Stimulated activated CD4-positive, alpha-beta T cell treated with anti-CD3 and anti-CD28 coated beads, Interleukin-4, amount 100 ng/mL, for 4 hours (primary cell): Measurements from ENCODE around the gene HEXIM2.
"Not testable (repeated sequence)": the region's sequence is repeated elsewhere in the genome, so short reads cannot be mapped to it uniquely, and the experiment has no call there.

ENCODE experiments used
- DNase-seq, 2 experiments: peaks; one replicate each; pipeline ENCODE4 v3.0.0-alpha.2; 2020

Gene HEXIM2

GRCh38 chr17:45171338-45172231 is 9.9 kb downstream of the HEXIM2 start:
- no peak for DNase-seq

GRCh38 chr17:45172232-45172540 is 10.5 kb downstream of the HEXIM2 start:
- DNase-seq = no peak

- peak; percentile 42 to 46 for DNase-seq
Observed at GRCh38 chr17:45172541-45173286, 11.0 kb downstream of the HEXIM2 start.

GRCh38 chr17:45175759-45176115 is 14.1 kb downstream of the HEXIM2 start:
- no peak for DNase-seq

- no peak for DNase-seq
Observed at GRCh38 chr17:45177563-45177962, 15.9 kb downstream of the HEXIM2 start.

- DNase-seq = no peak
Observed at GRCh38 chr17:45184144-45184543, 22.5 kb downstream of the HEXIM2 start.

GRCh38 chr17:45186801-45187354 is 25.2 kb downstream of the HEXIM2 start:
- no peak for DNase-seq

GRCh38 chr17:45189009-45189408 is 27.3 kb downstream of the HEXIM2 start:
- DNase-seq = no peak

GRCh38 chr17:45190503-45191255 is 29.0 kb downstream of the HEXIM2 start:
- no peak for DNase-seq

GRCh38 chr17:45195424-45195823 is 33.7 kb downstream of the HEXIM2 start:
- no peak for DNase-seq

- DNase-seq = no peak
Observed at GRCh38 chr17:45197108-45197507, 35.4 kb downstream of the HEXIM2 start.

GRCh38 chr17:45197555-45198334 is 36.1 kb downstream of the HEXIM2 start:
- DNase-seq = peak; percentile 78 to 92

- DNase-seq = no peak
Observed at GRCh38 chr17:45200701-45201100, 39.0 kb downstream of the HEXIM2 start.

- no peak for DNase-seq
Observed at GRCh38 chr17:45201457-45201856, 39.8 kb downstream of the HEXIM2 start.

- not testable (repeated sequence) for DNase-seq
Observed at GRCh38 chr17:45201880-45202279, 40.2 kb downstream of the HEXIM2 start.

GRCh38 chr17:45218895-45219661 is 57.4 kb downstream of the HEXIM2 start:
- peak; percentile 77 to 86 for DNase-seq
